HG03565 (cell line): ENCODE data around the gene RPL36AL.
"Not testable (repeated sequence)": the region's sequence is repeated elsewhere in the genome, so short reads cannot be mapped to it uniquely, and the experiment has no call there.

Experiments used
- ATAC-seq: cut with Tn5 transposase; IDR thresholded peaks from one replicate; pipeline ENCODE4 v1.9.1; 2021; ENCODE audit warnings: mild to moderate bottlenecking, moderate library complexity; ENCODE audit not compliant: unreplicated experiment

Gene RPL36AL

GRCh38 chr14:49620182-49621113 lies at the start of gene RPL36AL, which contains the start of gene MGAT2:
RPL36AL (minus strand) TSS chr14:49620626; CDS start chr14:49619104, 1,522 bp downstream.
MGAT2 (plus strand) TSS chr14:49620799; CDS start chr14:49621269, 470 bp downstream.
- ATAC-seq: peak; percentile 88

GRCh38 chr14:49659526-49660455 lies 39.4 kb upstream of the RPL36AL start:
- no peak for ATAC-seq

DNA sequence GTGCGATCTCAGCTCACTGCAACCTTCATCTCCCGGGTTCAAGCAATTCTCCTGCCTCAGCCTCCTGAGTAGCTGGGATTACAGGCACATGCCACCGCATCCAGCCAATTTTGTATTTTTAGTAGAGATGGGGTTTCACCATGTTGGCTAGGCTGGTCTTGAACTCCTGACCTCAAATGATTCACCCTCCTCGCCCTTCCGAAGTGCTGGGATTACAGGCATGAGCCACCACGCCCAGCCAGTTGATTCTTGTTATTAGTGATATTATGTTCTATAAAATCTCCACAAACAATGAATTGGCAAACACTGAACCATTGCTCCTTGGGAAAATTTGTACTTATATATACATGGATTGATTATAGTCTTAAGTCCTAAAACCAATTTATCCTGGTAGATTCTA lies 37.1 kb upstream of the RPL36AL start:
- ATAC-seq: not testable (repeated sequence)

GRCh38 chr14:49654511-49654910 lies 34.1 kb upstream of the RPL36AL start:
- ATAC-seq: no peak

DNA sequence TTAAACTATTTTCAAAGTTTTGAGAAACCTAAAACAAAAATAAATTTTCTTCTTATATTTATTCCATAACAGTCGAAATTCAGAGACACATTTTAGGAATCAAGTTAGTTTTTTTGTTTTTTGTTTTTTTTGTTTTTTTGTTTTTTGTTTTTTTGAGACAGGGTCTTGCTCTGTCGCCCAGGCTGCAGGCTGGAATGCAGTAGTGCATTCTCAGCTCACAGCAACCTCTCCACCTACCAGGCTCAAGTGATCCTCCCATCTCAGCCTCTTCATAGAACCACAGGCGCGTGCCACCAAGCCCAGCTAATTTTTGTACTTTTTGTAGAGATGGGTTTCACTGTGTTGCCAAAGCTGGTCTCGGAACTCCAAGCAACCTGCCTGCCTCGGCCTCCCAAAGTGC lies 33.1 kb upstream of the RPL36AL start:
- no peak for ATAC-seq

- no peak for ATAC-seq
Observed at GRCh38 chr14:49642163-49642562, 21.7 kb upstream of the RPL36AL start.

- ATAC-seq: no peak
Observed at GRCh38 chr14:49641697-49642129, 21.3 kb upstream of the RPL36AL start.

- ATAC-seq: no peak
Observed at GRCh38 chr14:49640540-49641417, 20.4 kb upstream of the RPL36AL start.

GRCh38 chr14:49637534-49638078 lies 17.2 kb upstream of the RPL36AL start:
- no peak for ATAC-seq

DNA sequence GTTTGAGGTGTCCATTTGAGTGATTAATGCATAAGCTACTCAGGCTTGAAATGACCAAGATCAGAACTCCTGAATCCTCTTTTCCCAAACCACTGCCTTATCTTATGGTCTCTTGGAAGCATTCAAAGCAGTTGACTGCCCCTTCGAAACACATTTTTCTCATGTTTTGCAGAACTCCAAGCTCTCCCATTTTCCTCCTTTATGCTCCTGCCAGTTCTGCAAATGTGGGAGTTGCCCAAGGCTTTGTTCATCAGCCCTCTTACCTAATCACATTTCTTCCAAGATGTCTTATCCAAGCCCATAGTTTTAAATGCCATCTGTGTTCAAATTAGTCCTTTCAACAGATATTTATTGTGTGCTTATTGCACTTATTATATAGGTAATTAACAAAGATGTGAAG lies 16.4 kb upstream of the RPL36AL start:
- no peak for ATAC-seq

- ATAC-seq: peak; percentile 22
Observed at GRCh38 chr14:49634547-49635334, 14.3 kb upstream of the RPL36AL start, which contains the start of gene DNAAF2. DNAAF2 (minus strand) TSS chr14:49635244; CDS start chr14:49635149, 95 bp downstream.

DNA sequence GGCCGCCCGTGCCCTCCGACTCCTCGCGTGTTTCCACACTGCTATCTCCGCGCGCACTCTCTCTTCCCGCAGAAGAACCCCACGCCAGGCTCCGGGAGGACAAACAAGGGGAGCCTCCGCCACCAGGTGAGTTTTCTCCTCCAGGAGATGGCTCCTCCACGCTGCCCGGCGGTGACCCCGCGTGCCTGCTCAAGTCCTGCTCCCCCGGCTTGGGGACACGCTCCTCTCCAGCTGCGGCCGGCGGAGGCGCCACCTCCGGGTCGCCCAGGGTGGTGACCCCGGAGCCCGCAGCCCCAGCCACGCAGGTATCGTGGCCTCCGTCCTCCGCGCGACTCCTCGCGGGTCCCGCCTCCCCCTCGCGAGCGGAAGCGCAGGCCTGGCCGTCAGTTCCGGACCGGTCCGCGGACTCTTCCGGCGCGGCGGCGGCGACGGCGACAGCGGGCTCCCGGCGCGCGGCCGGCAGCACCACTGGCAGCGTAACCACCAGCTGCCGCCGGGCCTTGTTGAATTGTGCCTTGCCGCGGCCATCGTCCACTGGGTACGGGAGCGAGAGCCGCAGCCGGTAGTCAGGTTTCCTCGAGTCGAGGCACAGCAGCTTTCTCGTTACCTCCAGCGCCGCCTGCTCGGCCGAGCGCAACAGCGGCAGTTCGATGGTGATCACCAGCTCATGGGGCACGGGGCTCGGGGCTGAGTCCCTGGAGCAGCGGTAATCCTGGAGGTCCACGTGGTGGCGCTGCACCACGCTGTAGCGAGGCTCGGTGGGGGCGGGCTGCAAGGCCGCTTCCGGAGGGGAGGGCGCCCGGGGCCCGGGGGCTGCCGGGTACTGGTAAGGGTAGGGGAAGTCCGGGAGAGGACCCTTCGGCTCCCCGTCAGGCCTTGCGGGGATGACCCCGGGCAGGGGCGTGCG lies 13.5 kb upstream of the RPL36AL start:
- ATAC-seq: peak; percentile 72

DNA sequence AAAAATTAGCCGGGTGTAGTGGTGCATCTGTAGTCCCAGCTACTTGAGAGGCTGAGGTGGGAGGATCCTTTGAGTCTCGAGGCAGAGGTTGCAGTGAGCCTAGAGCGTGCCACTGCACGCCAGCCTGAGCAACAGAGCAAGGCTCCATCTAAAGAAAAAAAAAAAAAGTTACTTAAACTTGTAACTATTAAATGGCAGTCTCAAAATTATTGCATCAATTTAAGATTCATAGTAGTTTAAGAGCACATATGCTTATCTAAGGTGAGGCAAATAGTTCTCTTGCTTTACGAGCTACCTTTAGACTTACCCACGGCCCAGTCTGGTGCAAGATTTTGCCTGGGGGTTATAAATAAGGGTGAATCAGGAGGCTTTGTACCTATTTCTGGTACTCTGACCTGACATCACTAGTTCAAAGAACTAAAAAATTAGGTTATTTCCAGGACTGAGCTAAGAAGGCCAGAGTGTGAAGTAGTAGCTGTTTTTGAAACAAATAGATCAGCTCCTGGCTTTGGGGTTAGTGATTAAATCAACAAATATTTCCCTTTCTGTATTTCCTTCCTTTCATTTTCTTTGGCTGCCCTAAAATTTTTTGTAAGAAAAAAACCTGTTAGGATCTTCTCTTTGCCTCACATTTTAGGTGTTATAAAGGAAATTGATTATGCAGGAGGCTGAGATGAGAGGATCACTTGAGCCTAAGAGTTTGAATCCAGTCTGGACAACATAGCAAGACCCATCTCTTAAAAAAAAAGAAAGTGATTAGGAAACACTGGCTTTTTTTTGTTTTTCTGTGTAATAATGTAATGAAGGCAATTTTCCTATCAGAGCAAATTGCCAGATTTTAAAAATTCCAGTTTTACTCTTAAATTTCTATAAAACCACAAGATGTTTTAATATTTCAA lies 3.8 kb upstream of the RPL36AL start:
- no peak for ATAC-seq

DNA sequence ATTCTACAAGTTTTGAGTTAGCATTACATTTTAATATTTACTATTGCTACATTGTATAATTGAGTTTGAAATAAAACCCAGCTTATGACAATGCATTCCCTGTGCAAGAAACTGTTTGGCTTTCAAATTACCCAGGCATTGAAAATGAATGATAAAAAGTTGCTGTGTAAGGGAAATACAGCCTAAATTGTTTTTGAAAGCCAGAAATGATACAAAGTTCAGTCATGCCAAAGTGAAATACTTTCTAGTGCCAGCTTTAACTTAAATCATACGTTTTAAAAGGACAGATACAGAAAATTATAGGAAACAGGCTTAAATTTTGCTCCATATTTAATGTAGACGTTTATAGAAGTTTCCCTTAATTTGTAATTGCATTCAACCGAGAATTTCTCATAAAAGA lies 3.0 kb upstream of the RPL36AL start:
- ATAC-seq: no peak

DNA sequence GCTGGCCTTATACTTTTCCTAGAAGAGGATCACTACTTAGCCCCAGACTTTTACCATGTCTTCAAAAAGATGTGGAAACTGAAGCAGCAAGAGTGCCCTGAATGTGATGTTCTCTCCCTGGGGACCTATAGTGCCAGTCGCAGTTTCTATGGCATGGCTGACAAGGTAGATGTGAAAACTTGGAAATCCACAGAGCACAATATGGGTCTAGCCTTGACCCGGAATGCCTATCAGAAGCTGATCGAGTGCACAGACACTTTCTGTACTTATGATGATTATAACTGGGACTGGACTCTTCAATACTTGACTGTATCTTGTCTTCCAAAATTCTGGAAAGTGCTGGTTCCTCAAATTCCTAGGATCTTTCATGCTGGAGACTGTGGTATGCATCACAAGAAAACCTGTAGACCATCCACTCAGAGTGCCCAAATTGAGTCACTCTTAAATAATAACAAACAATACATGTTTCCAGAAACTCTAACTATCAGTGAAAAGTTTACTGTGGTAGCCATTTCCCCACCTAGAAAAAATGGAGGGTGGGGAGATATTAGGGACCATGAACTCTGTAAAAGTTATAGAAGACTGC lies 1.7 kb upstream of the RPL36AL start:
- ATAC-seq: no peak

DNA sequence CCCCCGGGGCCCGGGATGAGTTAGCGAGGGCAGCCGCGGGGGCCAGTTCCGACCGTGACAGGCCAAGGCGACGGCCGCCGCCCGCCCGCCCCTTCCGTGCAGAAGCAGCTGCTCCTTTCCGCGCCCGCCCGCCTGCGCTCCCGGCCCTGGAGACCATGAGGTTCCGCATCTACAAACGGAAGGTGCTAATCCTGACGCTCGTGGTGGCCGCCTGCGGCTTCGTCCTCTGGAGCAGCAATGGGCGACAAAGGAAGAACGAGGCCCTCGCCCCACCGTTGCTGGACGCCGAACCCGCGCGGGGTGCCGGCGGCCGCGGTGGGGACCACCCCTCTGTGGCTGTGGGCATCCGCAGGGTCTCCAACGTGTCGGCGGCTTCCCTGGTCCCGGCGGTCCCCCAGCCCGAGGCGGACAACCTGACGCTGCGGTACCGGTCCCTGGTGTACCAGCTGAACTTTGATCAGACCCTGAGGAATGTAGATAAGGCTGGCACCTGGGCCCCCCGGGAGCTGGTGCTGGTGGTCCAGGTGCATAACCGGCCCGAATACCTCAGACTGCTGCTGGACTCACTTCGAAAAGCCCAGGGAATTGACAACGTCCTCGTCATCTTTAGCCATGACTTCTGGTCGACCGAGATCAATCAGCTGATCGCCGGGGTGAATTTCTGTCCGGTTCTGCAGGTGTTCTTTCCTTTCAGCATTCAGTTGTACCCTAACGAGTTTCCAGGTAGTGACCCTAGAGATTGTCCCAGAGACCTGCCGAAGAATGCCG lies 872 bp upstream of the RPL36AL start:
- ATAC-seq: peak; percentile 4
